IPS-18a (cell line): Measurements from ENCODE around the gene RAB20.
"Not testable (repeated sequence)": the region's sequence is repeated elsewhere in the genome, so short reads cannot be mapped to it uniquely, and the experiment has no call there.

ENCODE experiments used
- H3K27ac ChIP-seq: one replicate; pipeline ENCODE4 v1.5.1; 2013; ENCODE audit warnings: low read length
- H3K27me3 ChIP-seq: one replicate; pipeline ENCODE4 v1.6.1; 2013; ENCODE audit warnings: mild to moderate bottlenecking, low read length; ENCODE audit not compliant: control insufficient read depth, insufficient read depth
- H3K36me3 ChIP-seq: one replicate; pipeline ENCODE4 v1.6.1; 2013; ENCODE audit warnings: low read depth, low read length; ENCODE audit not compliant: control insufficient read depth
- H3K4me1 ChIP-seq: one replicate; pipeline ENCODE4 v1.6.1; 2013; ENCODE audit warnings: low read depth, low read length; ENCODE audit not compliant: control insufficient read depth
- H3K4me3 ChIP-seq: one replicate; pipeline ENCODE4 v1.5.1; 2013; ENCODE audit warnings: low read length
- H3K9ac ChIP-seq: one replicate; pipeline ENCODE4 v1.6.1; 2013; ENCODE audit warnings: mild to moderate bottlenecking, low read length, moderate library complexity
- H3K9me3 ChIP-seq: one replicate; pipeline ENCODE4 v1.6.1; 2013; ENCODE audit warnings: low read depth, low read length; ENCODE audit not compliant: control insufficient read depth

The RAB20 gene

DNA sequence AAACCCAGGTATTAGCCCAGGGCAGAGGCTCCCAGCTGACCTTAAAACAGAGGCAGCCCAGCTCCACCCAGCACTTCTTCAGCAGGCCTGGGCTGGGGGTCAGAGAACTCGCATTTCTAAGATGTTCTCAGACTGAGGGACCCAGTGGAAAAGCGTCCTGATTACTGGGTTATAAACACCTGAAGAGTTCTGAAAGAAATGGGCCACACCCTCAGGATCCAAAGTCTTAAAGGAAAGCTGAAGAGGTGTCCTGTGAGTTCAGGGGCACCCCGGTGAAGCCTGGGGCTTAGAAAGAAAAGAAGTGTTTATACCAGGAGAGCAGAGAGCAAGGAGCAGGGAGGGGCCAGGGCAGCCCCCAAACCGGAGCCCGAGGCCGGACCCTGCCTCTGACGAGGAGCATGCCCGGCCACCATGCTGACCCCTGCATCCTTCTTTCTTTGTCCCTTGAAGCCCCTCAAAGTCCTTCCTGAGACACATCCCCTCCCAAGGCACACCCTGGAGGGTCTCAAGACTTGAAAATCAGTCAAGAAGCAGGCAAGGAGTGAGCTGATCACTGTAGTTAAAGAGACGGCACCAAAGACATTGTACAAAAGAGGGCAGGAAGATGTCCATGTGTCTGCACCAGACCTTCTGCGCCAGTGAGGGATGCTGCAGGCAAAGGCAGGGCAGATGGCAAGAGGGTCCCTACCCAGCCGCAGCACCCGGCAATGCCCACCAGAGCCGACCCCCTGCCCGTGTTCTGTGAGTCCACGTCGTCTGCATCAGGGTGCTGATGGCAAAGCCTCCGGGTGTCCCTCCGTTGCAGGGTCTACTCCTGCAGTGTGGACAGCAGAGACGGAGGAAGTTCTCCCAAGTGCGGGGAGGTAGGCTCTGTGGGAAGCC lies 10.6 kb upstream of the RAB20 start:
- Histone ChIP-seq H3K9me3 (no peaks in the 10 kb centered on the region), H3K27ac (no peak overlapping the region), H3K4me3 (no peak overlapping the region), H3K4me1 (peaks cover 6% of the 10 kb centered on the region), H3K27me3 (no peaks in the 10 kb centered on the region), H3K36me3 (no peaks in the 10 kb centered on the region), H3K9ac (no peak overlapping the region)

DNA sequence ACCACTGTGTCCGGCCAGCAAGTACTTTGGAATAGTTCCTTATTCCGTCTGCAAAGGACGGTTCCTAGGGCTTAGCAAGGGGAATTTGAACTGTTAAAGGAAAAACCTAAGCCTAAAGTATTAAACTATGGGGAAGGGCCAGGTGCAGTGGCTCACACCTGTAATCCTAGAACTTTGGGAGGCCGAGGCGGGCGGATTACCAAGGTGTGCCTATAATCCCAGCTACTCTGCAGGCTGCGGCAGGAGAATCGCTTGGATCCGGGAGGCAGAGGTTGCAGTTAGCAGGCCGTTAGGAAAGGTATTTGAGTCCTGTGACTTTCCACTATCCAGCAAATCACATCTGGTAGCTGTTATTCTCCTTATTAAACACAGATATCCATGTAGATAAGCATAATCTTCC lies 9.4 kb upstream of the RAB20 start:
- Histone ChIP-seq H3K36me3 (no peaks in the 10 kb centered on the region), H3K9ac (no peak overlapping the region)

DNA sequence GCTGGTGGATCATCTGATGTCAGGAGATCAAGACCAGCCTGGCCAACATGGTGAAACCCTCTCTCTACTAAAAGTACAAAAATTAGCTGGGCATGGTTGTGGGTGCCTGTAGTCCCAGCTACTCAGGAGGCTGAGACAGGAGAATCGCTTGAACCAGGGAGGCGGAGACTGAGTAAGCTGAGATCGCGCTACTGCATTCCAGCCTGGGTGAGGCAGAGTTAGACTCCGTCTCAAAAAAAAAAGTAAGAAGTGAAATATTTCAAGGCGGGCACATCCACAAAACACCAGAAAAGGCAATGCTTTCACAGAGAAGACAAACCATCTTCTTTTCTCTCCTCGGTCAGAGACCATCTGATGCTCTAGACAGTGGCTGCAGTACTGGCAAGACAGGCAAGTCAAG lies 8.4 kb upstream of the RAB20 start:
- not testable (repeated sequence) for H3K27me3 ChIP-seq, H3K36me3 ChIP-seq

More for the DNA sequence above, 9.4 kb upstream of the RAB20 start:
- peaks cover 6% of the 10 kb centered on the region for H3K4me1 ChIP-seq
- H3K27me3 ChIP-seq = no peaks in the 10 kb centered on the region
- H3K4me3 ChIP-seq = no peak overlapping the region
- no peaks in the 10 kb centered on the region for H3K9me3 ChIP-seq
- H3K27ac ChIP-seq = no peak overlapping the region

DNA sequence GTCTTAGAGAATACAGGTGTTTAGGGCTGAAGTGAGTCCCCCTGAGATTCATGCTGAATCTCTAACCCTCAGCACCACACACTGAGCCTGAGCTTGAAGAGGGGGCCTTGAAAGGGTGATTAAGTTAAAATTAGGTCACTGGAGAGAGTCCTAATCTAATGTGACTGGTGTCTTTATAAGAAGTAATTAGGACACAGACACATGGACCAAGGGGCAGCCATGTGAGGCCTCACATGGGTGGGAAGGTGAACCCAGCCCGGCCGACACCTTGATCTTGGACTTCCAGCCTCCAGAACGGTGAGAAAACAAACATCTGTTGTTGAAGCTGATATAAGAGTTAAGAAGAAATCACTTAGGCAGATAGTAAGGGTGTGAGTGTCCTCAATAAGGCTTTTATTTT lies 7.1 kb upstream of the RAB20 start:
- H3K36me3 ChIP-seq = no peaks in the 10 kb centered on the region
- H3K27me3 ChIP-seq = peaks cover under 1% of the 10 kb centered on the region
- H3K9ac ChIP-seq = no peak overlapping the region
- no peaks in the 10 kb centered on the region for H3K9me3 ChIP-seq
- H3K4me3 ChIP-seq = no peak overlapping the region
- peaks cover 6% of the 10 kb centered on the region for H3K4me1 ChIP-seq
- H3K27ac ChIP-seq = no peak overlapping the region

More for the DNA sequence above, 8.4 kb upstream of the RAB20 start:
- H3K4me3 ChIP-seq, H3K4me1 ChIP-seq, H3K9ac ChIP-seq, H3K9me3 ChIP-seq, H3K27ac ChIP-seq: not testable (repeated sequence)

DNA sequence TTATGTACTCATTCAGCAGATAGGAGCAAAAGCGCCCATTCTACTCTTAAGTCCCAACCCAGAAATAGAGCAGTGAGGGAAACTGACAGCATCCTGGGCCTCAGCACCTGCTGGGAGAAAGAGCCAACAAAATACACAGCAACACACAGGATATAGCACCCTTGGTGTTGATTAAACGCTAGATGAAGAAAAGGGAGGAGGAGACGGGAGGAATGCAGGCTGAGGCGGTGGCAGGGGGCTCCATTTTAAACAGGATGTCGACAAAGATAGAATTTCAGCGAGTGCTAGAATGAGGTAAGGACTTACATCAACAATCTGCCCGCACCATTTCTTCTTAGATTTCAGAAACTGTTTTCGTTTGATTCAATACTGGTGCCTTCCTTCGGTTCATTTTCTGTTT lies 4.6 kb upstream of the RAB20 start:
- Histone ChIP-seq H3K9me3 (no peaks in the 10 kb centered on the region), H3K27ac (no peak overlapping the region), H3K9ac (no peak overlapping the region), H3K4me1 (peaks cover 6% of the 10 kb centered on the region), H3K27me3 (peaks cover 22% of the 10 kb centered on the region), H3K4me3 (no peak overlapping the region), H3K36me3 (no peaks in the 10 kb centered on the region)

DNA sequence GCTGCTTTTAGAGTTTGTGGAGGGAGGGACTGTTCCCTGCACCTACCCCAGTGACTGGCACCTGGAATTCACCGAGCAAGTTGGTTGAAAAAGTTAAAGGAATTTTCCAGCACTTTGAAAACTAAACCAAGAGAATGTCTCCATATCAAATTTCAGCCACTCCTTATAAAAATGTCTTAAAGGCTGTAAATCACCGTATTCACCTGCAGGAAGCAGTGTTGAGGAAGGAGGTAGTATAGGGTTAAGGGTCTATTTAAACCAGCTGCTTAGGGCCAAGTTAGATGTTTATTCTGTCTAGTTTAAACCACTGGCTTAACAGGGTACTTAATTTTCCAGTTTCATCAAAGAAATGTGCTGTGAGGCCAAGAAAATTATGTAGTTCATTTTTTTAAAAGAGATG lies 3.8 kb upstream of the RAB20 start:
- H3K9me3 ChIP-seq = no peaks in the 10 kb centered on the region
- no peak overlapping the region for H3K4me3 ChIP-seq
- H3K27me3 ChIP-seq = peaks cover 30% of the 10 kb centered on the region
- no peak overlapping the region for H3K27ac ChIP-seq
- H3K9ac ChIP-seq = no peak overlapping the region
- peaks cover 9% of the 10 kb centered on the region for H3K4me1 ChIP-seq
- H3K36me3 ChIP-seq = no peaks in the 10 kb centered on the region

DNA sequence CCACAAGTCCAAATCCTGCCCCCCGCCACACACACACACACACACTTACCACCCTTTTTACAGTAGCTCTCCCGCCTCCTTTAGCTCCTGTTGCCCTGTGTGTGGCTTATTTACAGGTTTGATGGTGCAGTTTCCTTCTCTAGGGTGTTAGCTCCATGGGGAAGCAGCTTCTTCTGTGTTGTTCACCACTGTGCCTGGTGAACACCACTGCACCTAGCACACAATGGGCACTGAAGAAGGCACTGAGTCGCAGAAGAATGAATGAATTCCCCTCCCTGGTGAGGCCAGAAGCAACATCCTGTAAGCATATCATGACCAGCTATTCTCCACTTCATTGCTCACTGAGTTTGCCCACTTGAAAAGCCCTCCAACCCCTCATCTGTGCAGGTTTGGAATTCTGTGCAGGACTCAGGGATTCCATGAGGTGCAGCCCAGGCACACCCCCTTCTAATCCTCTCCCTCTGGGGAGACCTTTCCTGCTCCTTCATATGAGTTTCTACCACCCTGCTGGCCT lies 3.0 kb upstream of the RAB20 start:
- Histone ChIP-seq H3K4me3 (no peak overlapping the region), H3K27ac (no peak overlapping the region), H3K4me1 (peaks cover 11% of the 10 kb centered on the region), H3K36me3 (no peaks in the 10 kb centered on the region), H3K27me3 (peaks cover 38% of the 10 kb centered on the region), H3K9me3 (no peaks in the 10 kb centered on the region), H3K9ac (no peak overlapping the region)

DNA sequence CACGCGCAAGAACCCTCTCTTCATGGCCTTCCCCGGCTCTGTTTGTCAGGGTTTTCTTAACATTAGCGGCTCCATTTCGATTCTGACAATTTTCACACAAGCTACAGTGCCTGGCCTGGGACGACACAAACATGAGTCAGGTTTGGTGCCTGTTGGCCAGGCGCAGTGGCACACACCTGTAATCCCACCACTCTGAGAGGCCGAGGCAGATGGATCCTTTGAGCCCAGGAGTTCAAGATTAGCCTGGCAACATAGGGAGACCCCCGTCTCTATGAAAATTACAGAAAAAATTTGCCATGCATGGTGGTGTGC lies 1.9 kb upstream of the RAB20 start:
- no peaks in the 10 kb centered on the region for H3K36me3 ChIP-seq
- H3K27ac ChIP-seq = no peak overlapping the region
- H3K9ac ChIP-seq = no peak overlapping the region
- no peak overlapping the region for H3K4me3 ChIP-seq
- H3K27me3 ChIP-seq = peaks cover 38% of the 10 kb centered on the region
- H3K4me1 ChIP-seq = peaks cover 11% of the 10 kb centered on the region
- no peaks in the 10 kb centered on the region for H3K9me3 ChIP-seq

DNA sequence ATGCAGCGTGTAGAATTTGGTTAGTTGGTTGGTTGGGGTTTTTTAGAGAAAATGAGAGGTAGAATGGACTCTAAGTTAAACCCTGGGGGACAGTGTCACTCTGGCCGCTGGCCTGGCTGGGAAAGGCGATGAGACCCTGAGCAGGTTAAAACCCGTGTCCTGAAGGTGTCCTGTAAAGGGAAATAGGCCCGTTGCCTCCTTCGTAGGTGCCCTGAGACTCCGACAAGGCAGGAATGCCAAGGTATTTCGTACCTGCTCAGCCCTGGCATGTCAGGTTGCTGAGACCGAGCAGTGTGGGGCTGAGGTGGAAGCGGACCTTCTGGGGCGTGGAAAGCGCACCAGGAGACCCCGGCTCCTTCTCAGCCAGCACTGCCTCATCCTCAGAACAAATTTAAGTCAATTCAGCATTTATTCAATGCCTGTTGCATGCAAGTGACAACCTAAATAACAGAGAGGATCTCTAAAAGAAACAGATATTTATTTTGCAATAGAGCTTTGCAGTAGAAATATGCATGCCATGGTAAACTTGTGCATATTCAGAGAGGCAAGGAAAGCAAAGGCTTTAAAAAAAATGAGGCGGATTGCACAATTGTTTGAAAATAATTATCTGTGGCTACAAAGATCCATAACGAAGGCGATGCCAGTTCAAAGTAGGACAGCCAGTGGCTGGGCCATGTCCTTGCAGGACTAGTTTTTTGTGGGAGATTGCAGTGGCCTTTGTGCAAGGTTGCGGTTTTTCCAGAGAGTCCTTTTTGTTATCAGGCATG lies 1.4 kb upstream of the RAB20 start:
- Histone ChIP-seq H3K9ac (no peak overlapping the region), H3K4me3 (no peak overlapping the region), H3K36me3 (no peaks in the 10 kb centered on the region), H3K27ac (no peak overlapping the region), H3K27me3 (peaks cover 38% of the 10 kb centered on the region), H3K4me1 (peaks cover 11% of the 10 kb centered on the region), H3K9me3 (no peaks in the 10 kb centered on the region)

DNA sequence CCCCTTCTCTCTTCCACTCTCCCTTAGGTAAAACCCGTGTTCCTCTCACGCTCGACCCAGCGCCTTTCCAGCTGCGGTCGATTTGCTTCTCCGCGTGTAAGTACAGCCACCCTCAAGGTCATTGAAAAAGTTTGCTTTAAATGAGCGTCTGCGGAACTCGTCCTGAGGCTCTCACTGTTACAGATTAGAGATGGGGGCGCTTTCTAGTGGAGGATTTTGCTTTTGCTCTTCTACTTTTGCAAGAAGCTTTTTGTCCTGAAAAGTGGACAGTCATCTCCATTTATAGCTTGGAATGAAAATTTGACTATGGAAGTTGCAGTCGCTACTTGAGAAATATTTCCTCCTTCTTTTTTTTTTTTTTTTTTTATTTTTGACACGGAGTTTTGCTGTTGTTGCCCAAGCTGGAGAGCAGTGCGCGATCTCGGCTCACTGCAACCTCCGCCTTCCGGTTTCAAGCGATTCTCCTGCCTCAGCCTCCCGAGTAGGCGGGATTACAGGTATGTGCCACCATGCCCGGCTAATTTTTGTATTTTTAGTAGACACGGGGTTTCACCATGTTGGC lies 595 bp upstream of the RAB20 start:
- no peaks in the 10 kb centered on the region for H3K9me3 ChIP-seq
- peak overlapping the region; percentile 49 for H3K9ac ChIP-seq
- H3K27me3 ChIP-seq = peaks cover 38% of the 10 kb centered on the region
- H3K4me3 ChIP-seq = peak overlapping the region; percentile 73
- no peaks in the 10 kb centered on the region for H3K36me3 ChIP-seq
- H3K4me1 ChIP-seq = peaks cover 11% of the 10 kb centered on the region
- no peak overlapping the region for H3K27ac ChIP-seq

DNA sequence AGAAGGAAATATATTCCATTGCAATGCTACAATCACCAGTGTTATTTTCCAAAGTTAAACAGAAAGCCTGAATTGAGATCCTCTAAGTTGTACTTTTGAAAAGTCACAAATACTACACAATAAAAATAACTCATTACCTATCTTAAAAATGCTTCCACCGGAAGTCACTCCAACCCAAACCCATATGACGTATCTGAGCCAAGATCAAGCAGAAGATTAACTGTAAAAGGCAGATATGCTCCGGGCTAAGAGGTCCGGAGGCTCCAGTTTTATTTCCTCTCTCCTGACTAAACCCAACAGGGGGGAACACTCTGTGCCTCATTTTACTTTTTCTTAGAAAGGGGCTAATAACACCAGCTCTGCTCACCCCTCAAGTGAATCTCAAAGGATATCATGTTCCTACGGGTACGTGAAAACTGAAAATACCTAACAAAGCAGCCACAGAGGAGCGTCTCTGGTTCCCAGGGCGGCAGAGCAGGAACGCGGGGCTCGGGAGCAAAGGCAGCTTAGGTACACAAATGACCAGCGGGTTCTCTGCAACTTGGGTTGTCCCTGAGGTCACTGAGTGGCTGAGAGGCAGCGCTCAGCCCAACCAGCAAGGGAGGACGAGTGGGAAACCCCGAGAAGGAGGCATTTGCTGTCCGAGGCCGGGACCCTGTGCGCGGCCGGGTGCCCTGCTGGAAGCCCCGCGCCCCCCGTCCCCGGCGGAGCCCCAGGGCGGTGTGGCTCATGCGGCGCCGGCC lies 750 bp downstream of the RAB20 start:
- Histone ChIP-seq H3K9ac (peak overlapping the region; percentile 55), H3K27me3 (peaks cover 38% of the 10 kb centered on the region), H3K9me3 (no peaks in the 10 kb centered on the region), H3K36me3 (no peaks in the 10 kb centered on the region), H3K4me3 (peak overlapping the region; percentile 77), H3K27ac (no peak overlapping the region), H3K4me1 (peaks cover 11% of the 10 kb centered on the region)
